ENCODE data around the gene RAB3B.

The RAB3B gene

GRCh38 chr1:51861669-51862068 is 128.8 kb downstream of the RAB3B start:
- TF ChIP-seq, protein P1, sequence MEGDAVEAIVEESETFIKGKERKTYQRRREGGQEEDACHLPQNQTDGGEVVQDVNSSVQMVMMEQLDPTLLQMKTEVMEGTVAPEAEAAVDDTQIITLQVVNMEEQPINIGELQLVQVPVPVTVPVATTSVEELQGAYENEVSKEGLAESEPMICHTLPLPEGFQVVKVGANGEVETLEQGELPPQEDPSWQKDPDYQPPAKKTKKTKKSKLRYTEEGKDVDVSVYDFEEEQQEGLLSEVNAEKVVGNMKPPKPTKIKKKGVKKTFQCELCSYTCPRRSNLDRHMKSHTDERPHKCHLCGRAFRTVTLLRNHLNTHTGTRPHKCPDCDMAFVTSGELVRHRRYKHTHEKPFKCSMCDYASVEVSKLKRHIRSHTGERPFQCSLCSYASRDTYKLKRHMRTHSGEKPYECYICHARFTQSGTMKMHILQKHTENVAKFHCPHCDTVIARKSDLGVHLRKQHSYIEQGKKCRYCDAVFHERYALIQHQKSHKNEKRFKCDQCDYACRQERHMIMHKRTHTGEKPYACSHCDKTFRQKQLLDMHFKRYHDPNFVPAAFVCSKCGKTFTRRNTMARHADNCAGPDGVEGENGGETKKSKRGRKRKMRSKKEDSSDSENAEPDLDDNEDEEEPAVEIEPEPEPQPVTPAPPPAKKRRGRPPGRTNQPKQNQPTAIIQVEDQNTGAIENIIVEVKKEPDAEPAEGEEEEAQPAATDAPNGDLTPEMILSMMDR (conservative IDR thresholded peaks at IDR 0.05; ENCODE audit: control insufficient read depth, insufficient read depth, low read depth, low read length), result no peak
- DNase-seq (ENCODE audit: low read depth), result peak; percentile 57
- H3K4me3 ChIP-seq (ENCODE audit: control insufficient read depth, low read depth, low read length), result no peak overlapping the region

DNA sequence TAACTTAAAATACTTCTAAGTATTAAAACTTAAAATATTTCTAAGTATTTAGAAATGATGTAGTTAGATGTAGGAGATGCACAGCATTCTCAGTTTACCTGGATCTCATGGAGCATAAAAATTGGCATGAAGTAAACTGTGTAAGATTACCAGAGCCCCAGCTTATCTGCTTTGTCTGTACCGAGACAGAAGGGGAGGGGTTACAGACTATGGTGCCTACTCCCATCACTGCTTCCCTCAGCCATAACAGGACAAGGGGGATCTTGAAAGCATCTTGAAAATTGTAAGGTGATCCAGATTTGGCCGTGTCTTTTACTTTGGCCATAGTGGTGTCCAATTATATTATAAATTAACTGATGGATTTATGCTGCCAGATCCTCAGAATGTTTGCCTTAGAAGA is 130.8 kb downstream of the RAB3B start:
- DNase-seq (ENCODE audit: low read depth), result no peak
- TF ChIP-seq, protein P1 (conservative IDR thresholded peaks at IDR 0.05; ENCODE audit: control insufficient read depth, insufficient read depth, low read depth, low read length), result no peak
- no peak overlapping the region for H3K4me3 ChIP-seq (ENCODE audit: control insufficient read depth, low read depth, low read length)

DNA sequence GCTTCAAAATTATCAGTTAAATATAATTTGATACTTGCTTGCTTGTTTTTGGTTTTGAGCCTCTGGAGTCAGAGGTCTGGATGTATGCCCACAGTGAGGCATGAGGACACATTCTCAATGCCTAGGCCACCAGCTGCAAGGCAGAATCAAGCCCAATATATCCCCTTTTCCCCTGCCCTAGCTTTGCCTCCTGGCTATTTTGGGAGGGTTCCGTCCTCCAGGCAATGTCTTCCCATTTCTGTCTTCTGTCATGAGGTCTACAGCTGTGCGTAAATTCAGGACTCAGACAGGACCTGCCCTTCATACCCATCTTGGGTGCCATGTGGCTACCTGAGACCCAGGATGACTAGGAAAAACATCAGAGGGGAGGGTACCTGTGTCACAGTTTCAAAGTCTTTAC is 131.2 kb downstream of the RAB3B start:
- H3K4me3 ChIP-seq (ENCODE audit: control insufficient read depth, low read depth, low read length), result no peak overlapping the region
- DNase-seq (ENCODE audit: low read depth), result no peak
- TF ChIP-seq, protein P1 (conservative IDR thresholded peaks at IDR 0.05; ENCODE audit: control insufficient read depth, insufficient read depth, low read depth, low read length), result no peak

- no peak overlapping the region for H3K4me3 ChIP-seq (ENCODE audit: control insufficient read depth, low read depth, low read length)
- no peak for DNase-seq (ENCODE audit: low read depth)
- TF ChIP-seq, protein P1 (conservative IDR thresholded peaks at IDR 0.05; ENCODE audit: control insufficient read depth, insufficient read depth, low read depth, low read length), result no peak
Observed at GRCh38 chr1:51858892-51859291, 131.6 kb downstream of the RAB3B start.

Measured in fibroblast of mammary gland (primary cell).